Left lung (tissue), 10 donors: ENCODE data around the gene GCC2. TPM values are rescaled to one million over a fixed set of nuclear protein-coding genes. Genes with fewer than 3 reads are reported as not detected.
"Not testable (repeated sequence)": the region's sequence is repeated elsewhere in the genome, so short reads cannot be mapped to it uniquely, and the experiment has no call there.

ENCODE experiments used
- ATAC-seq: fragments of 200-7000 bp; cut with Tn5 transposase; one replicate; pipeline ENCODE4 v1.9.1; 2020; ENCODE audit warnings: moderate library complexity
- DNase-seq, 4 donors: peaks; one replicate each; pipeline ENCODE4 v3.0.0-alpha.2; 2013 to 2020
- H3K27ac ChIP-seq, 2 donors: fragments of 200-600 bp; sonication (generic) in 1 of 2; one replicate each; pipeline versions ENCODE4 v1.5.0 to v1.8.0; 2020 to 2021
- H3K27me3 ChIP-seq, 2 donors: fragments of 200-600 bp; sonication (generic) in 1 of 2; one replicate each; pipeline versions ENCODE4 v1.5.0 to v1.8.0; 2020 to 2021
- H3K36me3 ChIP-seq, 2 donors: fragments of 200-600 bp; sonication (generic) in 1 of 2; one replicate each; pipeline versions ENCODE4 v1.5.0 to v1.8.0; 2020 to 2021
- H3K4me1 ChIP-seq, 2 donors: fragments of 200-600 bp; one replicate each; pipeline ENCODE4 v1.8.0; 2021
- H3K4me3 ChIP-seq, 2 donors: fragments of 200-600 bp; sonication (generic) in 1 of 2; one replicate each; pipeline versions ENCODE4 v1.5.0 to v1.8.0; 2020 to 2021; ENCODE audit warnings: mild to moderate bottlenecking in 1 of 2
- H3K9me3 ChIP-seq, 2 donors: fragments of 200-600 bp; sonication (generic) in 1 of 2; one replicate each; pipeline versions ENCODE4 v1.5.0 to v1.8.0; 2020 to 2021
- CTCF ChIP-seq, 2 donors: fragments of 200-600 bp; sonication (generic) in 1 of 2; IDR thresholded peaks; one replicate each; pipeline versions ENCODE4 v1.5.0 to v1.8.0; 2021; ENCODE audit warnings: antibody characterized with exemption in 2 of 2
- intact Hi-C, 2 donors: fragments of 100-400 bp; cut with DNase I; formaldehyde crosslinking; loops; one replicate each; pipeline versions ENCODE4 v1.11.2 to v1.14.2; 2022
- polyA plus RNA-seq, 6 donors: library from polyadenylated mRNA; unstranded; fragments of 120-200 nt; gene quantifications; one replicate each; pipeline ENCODE4 v1.2.1, GENCODE V29; 2013; ENCODE audit not compliant: insufficient read length in 6 of 6
- total RNA-seq, 2 donors: library from RNA; stranded (reverse); fragmentation: NEBNext Ultra II Directional; extraction: Animal tissue kit (Norgen Biotek cat#: 25700); gene quantifications; one replicate each; pipeline ENCODE4 v1.2.1, GENCODE V29; 2021
- donor health status: DM: no; HTN: yes; CAD: no.
- donor health status: DM: no; HTN: no; CAD: no.

Gene GCC2
- total and polyA plus RNA-seq, 8 donors: 35.0 to 78.4 (median 54.8) TPM

- no peaks in the 10 kb centered on the region for H3K4me1 ChIP-seq
- ATAC-seq: no peak
These were observed 36.2 kb downstream of the GCC2 start for GRCh38 chr2:108485253-108485652.

GRCh38 chr2:108490506-108491122 is 41.6 kb downstream of the GCC2 start:
- DNase-seq (no peak), ATAC-seq (no peak)
- Histone ChIP-seq H3K27ac (no peak overlapping the region), H3K27me3 (no peaks in the 10 kb centered on the region), H3K4me3 (no peak overlapping the region), H3K9me3 (no peaks in the 10 kb centered on the region), H3K4me1 (no peaks in the 10 kb centered on the region), H3K36me3 (peaks cover 0 to 94% of the 10 kb centered on the region in 2 donors)
- intact Hi-C loops: no loop called here
- TF ChIP-seq CTCF (IDR thresholded peaks at IDR 0.05): no peak

More at GRCh38 chr2:108485253-108485652, 36.2 kb downstream of the GCC2 start:
- Histone ChIP-seq H3K36me3 (peaks cover 0 to 83% of the 10 kb centered on the region in 2 donors), H3K4me3 (no peak overlapping the region), H3K27ac (no peak overlapping the region), H3K9me3 (no peaks in the 10 kb centered on the region), H3K27me3 (no peaks in the 10 kb centered on the region)
- no peak for TF ChIP-seq CTCF (IDR thresholded peaks at IDR 0.05)
- no peak for DNase-seq
- intact Hi-C loops: no loop called here

- H3K36me3 ChIP-seq: peaks cover 0 to 87% of the 10 kb centered on the region in 2 donors
- no peak for ATAC-seq
These were observed 42.8 kb downstream of the GCC2 start for GRCh38 chr2:108491848-108492247.

DNA sequence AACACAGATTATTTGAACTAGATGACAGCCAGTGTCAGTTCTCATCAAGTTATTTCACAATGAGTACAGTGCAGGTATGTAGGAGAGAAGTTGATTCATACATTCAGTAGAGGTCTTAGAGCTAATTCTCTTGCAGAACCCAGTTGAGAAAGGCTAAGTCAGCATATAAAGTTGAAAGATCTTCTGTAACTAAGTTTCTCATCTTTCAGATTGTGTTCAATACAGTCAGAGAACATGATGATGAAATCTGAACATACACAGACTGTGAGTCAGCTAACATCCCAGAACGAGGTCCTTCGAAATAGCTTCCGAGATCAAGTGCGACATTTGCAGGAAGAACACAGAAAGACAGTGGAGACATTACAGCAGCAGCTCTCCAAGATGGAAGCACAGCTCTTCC is 43.4 kb downstream of the GCC2 start:
- Histone ChIP-seq H3K4me3 (no peak overlapping the region), H3K4me1 (no peaks in the 10 kb centered on the region), H3K9me3 (no peaks in the 10 kb centered on the region), H3K27me3 (no peaks in the 10 kb centered on the region), H3K36me3 (peaks cover 0 to 87% of the 10 kb centered on the region in 2 donors), H3K27ac (no peak overlapping the region)
- intact Hi-C loops: no loop called here
- DNase-seq (no peak), ATAC-seq (peak; percentile 44)
- TF ChIP-seq CTCF (IDR thresholded peaks at IDR 0.05): no peak

More at GRCh38 chr2:108491848-108492247, 42.8 kb downstream of the GCC2 start:
- H3K4me3 ChIP-seq: no peak overlapping the region
- H3K27ac ChIP-seq: no peak overlapping the region
- H3K27me3 ChIP-seq: no peaks in the 10 kb centered on the region
- intact Hi-C loops: no loop called here
- no peak for TF ChIP-seq CTCF (IDR thresholded peaks at IDR 0.05)
- H3K9me3 ChIP-seq: no peaks in the 10 kb centered on the region
- no peak for DNase-seq
- no peaks in the 10 kb centered on the region for H3K4me1 ChIP-seq

- H3K36me3 ChIP-seq: peaks cover 0 to 59% of the 10 kb centered on the region in 2 donors
These were observed 47.2 kb downstream of the GCC2 start for GRCh38 chr2:108496167-108496566.

DNA sequence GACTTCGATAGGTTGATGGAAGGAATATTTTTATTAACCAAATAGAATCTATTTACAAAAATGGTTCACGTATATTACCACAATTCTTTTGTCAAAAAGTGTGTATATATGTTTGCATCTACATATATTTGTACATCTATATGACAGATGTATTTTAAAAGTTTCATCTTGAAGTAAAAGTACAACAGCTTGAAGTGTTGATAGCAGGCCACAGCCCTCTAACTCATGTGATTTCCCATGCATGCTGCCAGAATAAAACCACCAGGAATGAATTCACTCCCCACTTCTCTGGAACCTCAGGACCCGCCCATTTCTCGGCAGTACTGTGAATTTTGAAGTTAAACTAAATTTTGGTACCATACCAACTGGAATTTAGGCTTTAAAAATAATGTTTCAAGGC is 58.6 kb downstream of the GCC2 start:
- H3K36me3 ChIP-seq: peaks cover 0 to 14% of the 10 kb centered on the region in 2 donors
- H3K27me3 ChIP-seq, H3K4me1 ChIP-seq, intact Hi-C loops, DNase-seq, ATAC-seq, H3K27ac ChIP-seq, H3K4me3 ChIP-seq, H3K9me3 ChIP-seq: not testable (repeated sequence)

More at GRCh38 chr2:108496167-108496566, 47.2 kb downstream of the GCC2 start:
- DNase-seq, H3K4me3 ChIP-seq, H3K9me3 ChIP-seq, H3K4me1 ChIP-seq, H3K27ac ChIP-seq, H3K27me3 ChIP-seq, ATAC-seq, intact Hi-C loops: not testable (repeated sequence)

DNA sequence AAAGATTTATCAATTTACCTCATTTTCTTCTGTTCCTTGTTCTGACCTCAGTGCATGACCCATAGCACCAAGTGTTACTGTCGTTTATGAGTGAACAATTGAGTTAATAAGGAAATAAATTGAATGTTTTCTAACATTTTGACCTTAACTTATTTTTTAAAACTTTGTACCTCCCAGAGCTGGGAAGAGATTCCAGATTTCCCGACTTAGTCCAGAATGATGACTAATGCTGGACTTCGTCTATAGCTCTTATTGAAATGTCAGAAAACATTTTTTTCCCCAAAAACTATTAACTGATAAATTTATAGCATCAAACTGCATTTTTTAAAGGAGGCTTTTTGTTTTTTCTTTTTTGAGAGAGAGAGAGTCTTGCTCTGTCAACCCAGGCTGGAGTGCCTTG is 63.4 kb downstream of the GCC2 start:
- H3K4me1 ChIP-seq, ATAC-seq, DNase-seq, H3K36me3 ChIP-seq, H3K27ac ChIP-seq, H3K27me3 ChIP-seq, H3K4me3 ChIP-seq, H3K9me3 ChIP-seq, intact Hi-C loops: not testable (repeated sequence)

DNA sequence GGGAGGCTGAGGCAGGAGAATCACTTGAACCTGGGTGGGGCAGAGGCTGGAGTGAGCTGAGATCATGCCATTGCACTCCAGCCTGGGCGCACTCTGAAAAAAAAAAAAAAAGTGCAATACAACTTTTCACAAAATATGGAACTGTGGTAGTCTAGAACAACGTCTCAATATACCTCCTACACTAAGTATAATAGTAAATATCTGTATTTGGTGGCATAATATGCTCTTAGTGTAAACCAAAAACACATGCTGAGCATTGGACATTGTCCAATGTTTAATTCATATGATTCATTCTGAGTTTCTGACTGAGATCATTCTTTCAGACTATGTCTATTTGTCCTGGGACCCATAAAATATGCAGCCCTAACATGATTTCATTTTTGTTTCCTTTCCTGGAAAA is 65.5 kb downstream of the GCC2 start:
- H3K36me3 ChIP-seq, H3K4me3 ChIP-seq, H3K27me3 ChIP-seq, ATAC-seq, H3K27ac ChIP-seq, H3K9me3 ChIP-seq, DNase-seq, intact Hi-C loops, H3K4me1 ChIP-seq: not testable (repeated sequence)

DNA sequence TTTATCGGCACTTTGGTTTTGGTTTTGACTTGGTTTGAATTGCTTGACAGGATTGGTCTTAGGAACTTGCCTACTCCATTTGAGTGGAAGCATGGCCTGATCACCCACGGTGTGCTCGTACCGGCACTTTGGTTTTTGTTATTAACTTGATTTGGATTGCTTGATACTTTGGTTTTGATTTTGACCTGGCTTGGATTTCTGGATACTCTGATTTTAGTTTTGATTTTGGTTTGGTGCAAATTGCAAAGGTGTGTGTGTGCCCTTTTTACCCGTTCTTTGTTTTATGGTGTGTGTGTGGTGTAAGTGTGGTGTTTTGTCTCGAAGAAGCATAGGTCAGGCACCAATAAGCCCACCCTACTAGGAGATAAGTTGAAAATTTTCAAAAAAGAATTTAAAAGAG is 75.7 kb downstream of the GCC2 start:
- intact Hi-C loops, H3K36me3 ChIP-seq, H3K27me3 ChIP-seq, DNase-seq, H3K4me1 ChIP-seq, H3K9me3 ChIP-seq, H3K4me3 ChIP-seq, H3K27ac ChIP-seq, ATAC-seq: not testable (repeated sequence)

GRCh38 chr2:108525258-108525657 is 76.3 kb downstream of the GCC2 start:
- H3K27ac ChIP-seq, H3K36me3 ChIP-seq, intact Hi-C loops, H3K4me3 ChIP-seq, H3K27me3 ChIP-seq, H3K9me3 ChIP-seq, ATAC-seq, DNase-seq, H3K4me1 ChIP-seq: not testable (repeated sequence)
